ENCODE data around the gene CMC4.

The CMC4 gene

GRCh38 chrX:155070975-155071693 is at the start of gene CMC4, which contains the start of the genes BRCC3 and MTCP1:
CMC4 (minus strand) TSS chrX:155071136; CDS start chrX:155064023, 7,113 bp downstream.
BRCC3 (plus strand) TSS chrX:155071508; CDS start chrX:155071528, 20 bp downstream.
MTCP1 (minus strand) TSS chrX:155071136; CDS start chrX:155066010, 5,126 bp downstream.
- DNase-seq, result peak; percentile 74

GRCh38 chrX:155115174-155115819 is 44.4 kb upstream of the CMC4 start:
- DNase-seq, result no peak

GRCh38 chrX:155113097-155113496 is 42.2 kb upstream of the CMC4 start:
- DNase-seq, result no peak

GRCh38 chrX:155112171-155112570 is 41.2 kb upstream of the CMC4 start:
- no peak for DNase-seq

GRCh38 chrX:155108427-155108826 is 37.5 kb upstream of the CMC4 start:
- no peak for DNase-seq

GRCh38 chrX:155105919-155106318 is 35.0 kb upstream of the CMC4 start:
- DNase-seq, result no peak

GRCh38 chrX:155094468-155095061 is 23.6 kb upstream of the CMC4 start:
- DNase-seq, result peak; percentile 6

- no peak for DNase-seq
These were observed 16.2 kb upstream of the CMC4 start for GRCh38 chrX:155086961-155087735.

- peak; percentile 43 for DNase-seq
These were observed 15.4 kb upstream of the CMC4 start for GRCh38 chrX:155086202-155086840.

- no peak for DNase-seq
These were observed 851 bp upstream of the CMC4 start for GRCh38 chrX:155071694-155072280.

- DNase-seq, result no peak
These were observed 317 bp downstream of the CMC4 start for GRCh38 chrX:155070663-155070974.

GRCh38 chrX:155070038-155070437 is 898 bp downstream of the CMC4 start:
- DNase-seq, result no peak

- no peak for DNase-seq
These were observed 1.5 kb downstream of the CMC4 start for GRCh38 chrX:155069414-155069813.

GRCh38 chrX:155068165-155068564 is 2.8 kb downstream of the CMC4 start:
- no peak for DNase-seq

- no peak for DNase-seq
These were observed 5.8 kb downstream of the CMC4 start for GRCh38 chrX:155065035-155065734.

- DNase-seq, result no peak
These were observed 9.2 kb downstream of the CMC4 start for GRCh38 chrX:155061760-155062159.

- DNase-seq, result peak; percentile 45
These were observed 13.8 kb downstream of the CMC4 start for GRCh38 chrX:155056877-155057792.

- no peak for DNase-seq
These were observed 14.5 kb downstream of the CMC4 start for GRCh38 chrX:155056471-155056870.

- DNase-seq, result no peak
These were observed 15.4 kb downstream of the CMC4 start for GRCh38 chrX:155055494-155055893.

- no peak for DNase-seq
These were observed 16.7 kb downstream of the CMC4 start for GRCh38 chrX:155054255-155054654.

GRCh38 chrX:155053656-155054055 is 17.3 kb downstream of the CMC4 start:
- DNase-seq, result no peak

Data from activated naive CD4-positive, alpha-beta T cell treated with Interleukin-2 at 50 U/mL for 16 hours (primary cell).